HG02678 (cell line): Measurements from ENCODE around the gene AP2B1.

ENCODE experiments used
- ATAC-seq: cut with Tn5 transposase; IDR thresholded peaks from one replicate; pipeline ENCODE4 v1.9.1; 2021; ENCODE audit warnings: mild to moderate bottlenecking, moderate library complexity; ENCODE audit not compliant: unreplicated experiment

The AP2B1 gene

DNA sequence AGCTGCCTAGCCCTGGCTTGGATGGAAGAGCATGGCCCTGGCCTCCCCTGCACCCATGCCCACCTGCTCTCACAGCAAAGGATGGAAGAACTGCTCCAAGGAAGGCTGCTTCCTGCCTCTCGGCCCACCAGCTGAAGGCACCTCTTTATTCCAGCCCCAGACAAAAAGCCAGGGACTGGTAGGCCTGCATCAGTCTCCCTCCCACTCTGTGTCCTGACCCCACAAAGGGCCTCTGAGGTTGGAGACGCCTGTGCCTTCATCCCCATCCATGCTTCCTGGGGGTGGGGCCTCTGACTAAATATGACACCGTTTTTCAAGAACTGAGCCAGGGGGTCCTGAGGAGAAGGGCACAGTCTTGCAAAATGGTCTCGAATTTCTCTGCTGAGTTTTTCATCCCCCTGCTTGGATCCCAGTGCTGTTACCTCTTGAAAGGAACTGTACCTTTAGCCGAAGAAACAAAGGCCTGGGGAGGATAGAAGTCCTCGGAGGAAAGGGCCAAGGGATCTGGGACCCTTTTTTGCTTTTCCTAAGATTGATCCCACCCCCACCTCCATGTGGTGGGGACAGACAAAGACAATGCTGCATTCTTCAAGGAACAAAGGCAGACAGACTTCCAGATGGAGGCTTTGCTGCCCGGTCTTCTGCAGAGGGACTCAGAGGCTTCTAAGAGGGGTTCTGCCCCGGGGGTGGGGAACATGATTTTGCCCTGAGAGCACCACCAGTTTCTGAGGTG, 178.8 kb downstream of the AP2B1 start:
- ATAC-seq = no peak

DNA sequence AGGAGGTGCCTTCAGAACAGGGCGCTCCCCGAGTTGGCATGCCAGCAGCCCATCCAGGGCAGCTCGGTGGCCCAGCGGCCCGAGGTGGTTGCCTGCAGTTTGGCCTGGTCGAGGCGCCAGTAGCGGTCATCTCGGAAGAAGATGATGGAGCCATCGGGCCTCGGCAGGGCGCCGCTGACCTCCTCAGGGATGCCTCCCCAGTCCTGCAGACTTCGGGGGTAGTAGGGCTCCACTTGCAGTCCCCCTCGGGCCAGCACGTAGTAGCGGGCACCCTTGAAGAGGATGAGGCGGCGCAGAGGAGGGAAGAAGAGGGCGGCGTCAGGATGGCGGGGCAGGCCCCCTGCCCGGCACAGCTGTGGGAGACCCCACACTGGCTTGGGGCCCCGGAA, 179.4 kb downstream of the AP2B1 start:
- no peak for ATAC-seq

DNA sequence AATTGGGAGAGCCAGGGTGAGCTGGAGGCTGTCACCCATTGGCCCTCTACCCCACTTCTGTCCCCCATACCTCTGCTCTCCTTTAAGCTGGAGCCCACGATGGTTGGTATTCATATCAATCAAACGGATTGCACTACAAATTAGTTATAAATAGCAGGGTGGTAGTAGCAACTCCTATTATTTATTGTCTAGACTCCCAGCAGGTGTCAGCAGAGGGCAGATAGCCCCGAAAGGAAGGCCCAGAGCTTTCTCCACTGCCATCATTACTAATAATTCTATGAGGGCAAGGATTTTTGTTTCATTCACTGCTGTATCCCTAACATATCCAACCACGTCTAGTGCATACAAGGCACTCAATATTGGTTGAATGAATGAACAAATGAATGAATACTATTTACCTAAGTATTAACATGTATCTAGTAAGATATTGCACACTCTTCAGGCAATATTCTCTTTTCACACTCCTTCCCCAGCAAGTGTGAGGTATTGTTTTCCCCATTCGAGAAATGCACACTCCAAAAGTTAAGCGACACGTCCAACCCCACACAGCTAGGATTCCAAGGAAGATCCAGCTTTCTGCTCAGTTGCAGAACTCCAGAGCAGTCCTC, 179.9 kb downstream of the AP2B1 start:
- no peak for ATAC-seq

DNA sequence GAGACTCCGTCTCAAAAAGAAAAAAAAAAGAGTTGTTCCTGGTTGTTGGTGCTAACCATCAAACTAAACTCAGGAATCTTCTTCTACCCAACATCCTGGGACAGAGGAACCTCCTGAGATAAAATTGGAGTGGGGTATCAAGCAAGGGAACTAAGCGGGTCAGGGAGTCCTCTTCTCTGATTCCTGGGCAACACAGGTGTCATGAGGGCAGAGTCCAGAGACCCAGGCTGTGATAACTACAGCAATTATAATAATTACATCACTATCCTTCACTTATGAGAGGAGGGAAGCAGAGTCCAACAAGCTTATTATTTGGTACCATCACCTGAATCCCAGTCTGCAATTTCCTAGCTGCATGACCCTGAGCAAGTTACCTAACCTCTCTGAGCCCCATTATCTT, 181.7 kb downstream of the AP2B1 start:
- no peak for ATAC-seq

DNA sequence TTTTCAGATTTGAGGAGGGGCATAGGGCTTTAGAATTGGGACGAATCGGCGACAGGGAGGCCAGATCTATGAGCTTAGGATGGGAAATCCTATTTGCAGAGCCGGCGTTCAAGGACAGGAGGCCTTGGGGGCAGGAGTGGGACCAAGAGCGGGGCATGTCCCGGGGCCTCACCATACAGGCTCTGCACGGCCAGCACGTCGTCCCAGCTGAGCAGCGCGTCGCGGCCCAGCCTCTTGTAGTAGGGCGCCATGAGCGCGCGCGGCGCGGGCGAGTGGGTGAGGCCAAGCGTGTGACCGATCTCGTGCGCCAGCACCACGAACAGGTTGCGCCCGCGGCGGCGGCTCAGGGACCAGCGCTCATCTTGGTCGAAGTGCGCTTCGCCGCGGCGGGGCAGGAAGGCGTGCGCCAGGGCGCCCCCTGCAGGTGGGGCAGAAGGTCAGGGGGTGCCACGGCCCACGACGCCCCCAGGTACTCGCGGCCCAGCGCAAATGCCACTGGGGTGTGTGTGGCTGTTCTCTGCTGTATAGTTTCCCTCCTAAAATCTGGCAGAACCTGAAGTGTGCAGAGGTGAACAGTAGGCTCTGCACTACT, 182.9 kb downstream of the AP2B1 start:
- no peak for ATAC-seq

DNA sequence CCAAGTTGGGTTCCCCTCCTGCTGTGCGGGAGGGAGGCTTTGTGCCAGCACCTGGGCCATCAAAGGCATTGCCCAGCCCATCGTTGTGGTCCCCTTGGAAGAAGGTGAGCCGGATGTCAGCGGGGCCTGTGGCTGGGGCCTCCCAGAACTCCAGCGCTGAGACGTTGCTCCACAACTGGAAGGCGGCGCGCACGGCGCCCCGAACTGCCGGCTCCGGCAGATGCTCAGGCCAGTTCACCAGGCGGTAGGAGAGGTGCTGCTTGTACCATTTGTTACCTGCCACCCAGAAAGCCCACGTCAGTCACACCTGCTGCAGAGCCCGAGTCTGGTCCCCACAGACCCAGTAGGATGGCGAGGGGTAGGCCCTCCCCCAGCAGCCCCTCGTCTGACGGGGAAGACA, 186.0 kb downstream of the AP2B1 start:
- ATAC-seq = no peak

DNA sequence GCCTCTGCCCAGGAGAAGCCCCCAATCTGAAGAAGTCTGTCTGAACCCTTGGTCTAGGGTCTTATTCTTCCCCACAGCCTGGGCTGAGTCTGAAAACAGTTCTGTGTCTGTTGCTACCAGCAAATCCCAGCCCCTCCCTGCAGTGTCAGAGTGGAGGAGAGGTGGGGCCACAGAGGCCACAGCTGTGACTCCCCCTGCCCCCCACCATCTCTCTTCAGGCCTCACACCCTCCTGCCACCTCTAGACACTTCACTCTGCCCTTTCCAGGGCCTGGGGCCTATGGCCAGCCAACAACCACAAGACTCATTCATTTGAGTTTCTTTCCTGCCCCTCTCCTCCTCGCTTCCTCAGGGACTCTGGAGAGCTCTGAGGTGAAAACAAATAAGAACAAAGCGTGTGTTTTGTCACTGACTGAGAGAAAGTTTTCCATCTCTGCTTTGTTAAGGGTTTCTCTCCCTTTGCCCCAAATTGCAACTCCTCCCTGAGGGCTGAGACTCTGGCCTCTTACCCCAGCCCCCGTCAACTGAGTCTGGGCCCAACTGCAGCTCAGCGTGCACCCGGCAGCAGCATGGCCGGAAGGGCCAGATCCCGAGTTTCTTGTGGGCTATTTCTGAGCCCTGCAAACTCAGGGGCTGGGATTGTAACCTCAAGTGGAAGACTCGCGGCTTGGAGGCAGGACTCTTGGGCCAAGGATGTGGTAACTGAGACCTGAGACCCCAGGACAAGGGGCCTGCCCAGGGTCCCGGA, 186.7 kb downstream of the AP2B1 start:
- ATAC-seq = no peak

DNA sequence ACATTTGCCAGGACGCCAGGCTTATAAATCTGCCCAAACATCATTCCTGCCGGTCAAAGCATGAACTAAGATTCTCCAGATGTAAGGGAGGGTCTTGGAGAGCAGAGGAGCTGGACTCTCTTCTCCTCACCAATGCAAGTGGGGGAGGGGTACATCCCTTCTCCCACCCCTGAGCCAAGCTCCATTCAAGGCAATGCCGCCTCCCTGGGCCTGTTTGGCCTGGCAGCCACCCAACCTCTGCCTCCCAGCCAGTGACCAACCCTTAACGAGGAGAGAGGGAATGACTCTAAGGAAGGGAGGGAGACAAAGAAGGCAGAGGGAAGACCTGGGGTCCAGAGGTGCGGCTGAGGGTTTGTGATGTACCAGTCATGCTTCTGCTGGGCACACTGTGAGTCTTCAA, 187.4 kb downstream of the AP2B1 start:
- ATAC-seq = no peak

DNA sequence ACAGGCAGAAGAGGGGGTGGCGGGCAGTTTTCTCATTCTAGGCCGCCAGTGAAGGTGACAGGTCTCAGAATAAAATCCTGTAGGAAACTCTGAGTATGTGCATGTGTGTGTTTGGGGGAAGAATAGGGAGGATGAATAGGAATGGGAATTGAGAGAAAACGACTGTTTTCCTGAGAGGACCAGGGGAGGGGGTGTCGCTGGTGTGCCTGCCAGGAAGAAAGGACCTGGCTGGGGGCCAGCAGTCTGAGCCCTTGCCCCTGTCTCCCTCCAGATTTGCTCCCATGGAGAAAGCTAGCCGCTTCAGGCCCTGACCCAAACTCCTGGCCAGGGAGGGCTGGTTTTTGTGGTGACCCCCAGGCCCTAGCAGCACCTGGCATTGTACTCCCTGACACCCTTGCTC, 187.9 kb downstream of the AP2B1 start:
- no peak for ATAC-seq

DNA sequence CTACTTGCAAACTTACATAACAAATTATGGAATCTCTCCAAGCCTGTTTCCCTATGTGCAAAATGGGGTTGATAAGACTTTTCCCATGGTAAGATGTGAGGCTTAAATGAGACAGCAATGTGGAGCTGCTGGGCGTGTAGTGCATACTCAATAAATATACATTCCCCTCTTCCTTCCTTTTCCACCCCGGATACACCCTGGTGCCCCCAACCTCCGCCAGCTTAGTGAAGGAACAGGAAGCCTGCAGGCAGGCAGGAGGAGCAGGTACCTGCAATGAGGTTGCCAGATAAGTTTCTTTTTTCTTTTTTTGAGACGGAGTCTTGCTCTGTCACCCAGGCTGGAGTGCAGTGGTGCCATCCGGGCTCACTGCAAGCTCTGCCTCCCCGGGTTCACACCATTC, 188.5 kb downstream of the AP2B1 start:
- no peak for ATAC-seq
